Brain microvascular endothelial cell (primary cell): ENCODE measurements around the gene HS2ST1.

Experiments
- DNase-seq: peaks from one replicate; pipeline ENCODE4 v3.0.0-alpha.2; 2020
- H3K27ac ChIP-seq: fragments of 250-450 bp; sonication (Bioruptor Pico); 2 replicates; pipeline ENCODE4 v1.5.1; 2020; ENCODE audit warnings: mild to moderate bottlenecking, moderate library complexity
- H3K27me3 ChIP-seq: fragments of 250-450 bp; sonication (Bioruptor Pico); replicated peaks from 2 replicates; pipeline ENCODE4 v1.5.1; 2020; ENCODE audit warnings: mild to moderate bottlenecking
- H3K36me3 ChIP-seq: fragments of 250-450 bp; sonication (Bioruptor Pico); replicated peaks from 2 replicates; pipeline ENCODE4 v1.5.1; 2020; ENCODE audit warnings: mild to moderate bottlenecking
- H3K4me3 ChIP-seq: 2 replicates; pipeline ENCODE4 v1.5.1; 2011; ENCODE audit warnings: low read depth, mild to moderate bottlenecking, control low read depth, low read length, moderate library complexity
- CTCF ChIP-seq: IDR thresholded peaks from 2 replicates; pipeline ENCODE4 v1.5.1; 2011; ENCODE audit warnings: low read depth, mild to moderate bottlenecking, moderate library complexity, low read length, control low read depth, inconsistent platforms; ENCODE audit errors: missing control alignments
- in situ Hi-C: cut with HindIII; loops from 2 replicates; pipeline ENCODE4 v1.10.0; 2017; ENCODE audit warnings: low sequenced_read_pairs, low pct_ligation_motif_present

HS2ST1 gene

GRCh38 chr1:87136607-87137341, 222.3 kb downstream of the HS2ST1 start:
- Histone ChIP-seq H3K27ac (no peak overlapping the region), H3K27me3 (no peaks in the 10 kb centered on the region), H3K4me3 (no peak overlapping the region), H3K36me3 (no peaks in the 10 kb centered on the region)
- in situ Hi-C loops: loop anchor here (25.0 kb wide), 1 partner anchor 826 kb away; no protein-coding TSS in a partner anchor
- TF ChIP-seq CTCF: no peak
- DNase-seq: no peak

GRCh38 chr1:87137342-87137739, 222.9 kb downstream of the HS2ST1 start:
- in situ Hi-C loops: loop anchor here (25.0 kb wide), 1 partner anchor 825 kb away; no protein-coding TSS in a partner anchor

GRCh38 chr1:87140831-87141540, 226.6 kb downstream of the HS2ST1 start:
- no peak overlapping the region for H3K27ac ChIP-seq
- no peak for TF ChIP-seq CTCF

More at GRCh38 chr1:87137342-87137739, 222.9 kb downstream of the HS2ST1 start:
- Histone ChIP-seq H3K36me3 (no peaks in the 10 kb centered on the region), H3K27me3 (no peaks in the 10 kb centered on the region), H3K4me3 (no peak overlapping the region), H3K27ac (no peak overlapping the region)
- DNase-seq: no peak
- TF ChIP-seq CTCF: no peak

GRCh38 chr1:87141556-87141955, 227.1 kb downstream of the HS2ST1 start:
- DNase-seq: no peak
- no peaks in the 10 kb centered on the region for H3K36me3 ChIP-seq
- H3K27me3 ChIP-seq: no peaks in the 10 kb centered on the region
- TF ChIP-seq CTCF: no peak
- no peak overlapping the region for H3K27ac ChIP-seq
- H3K4me3 ChIP-seq: no peak overlapping the region
- in situ Hi-C loops: loop anchor here (25.0 kb wide), 1 partner anchor 821 kb away; no protein-coding TSS in a partner anchor

More at GRCh38 chr1:87140831-87141540, 226.6 kb downstream of the HS2ST1 start:
- H3K36me3 ChIP-seq: no peaks in the 10 kb centered on the region
- in situ Hi-C loops: loop anchor here (25.0 kb wide), 1 partner anchor 821 kb away; no protein-coding TSS in a partner anchor
- DNase-seq: peak; percentile 20
- no peaks in the 10 kb centered on the region for H3K27me3 ChIP-seq
- H3K4me3 ChIP-seq: no peak overlapping the region

GRCh38 chr1:87143413-87144135, 229.1 kb downstream of the HS2ST1 start:
- no peak for DNase-seq
- in situ Hi-C loops: loop anchor here (25.0 kb wide), 1 partner anchor 819 kb away; no protein-coding TSS in a partner anchor
- H3K4me3 ChIP-seq: no peak overlapping the region
- no peak overlapping the region for H3K27ac ChIP-seq
- no peaks in the 10 kb centered on the region for H3K27me3 ChIP-seq
- no peaks in the 10 kb centered on the region for H3K36me3 ChIP-seq
- no peak for TF ChIP-seq CTCF
